ENCODE results near the gene DNAH12. TPM values are rescaled to one million over a fixed set of nuclear protein-coding genes. Genes with fewer than 3 reads are reported as not detected.
"Not testable (repeated sequence)": the region's sequence is repeated elsewhere in the genome, so short reads cannot be mapped to it uniquely, and the experiment has no call there.

DNAH12 gene
- total and polyA plus RNA-seq, 9 of the 15 experiments (the other 6 are each of a cell fraction or from before 2014, with no cell fraction given): 0.01 to 0.04 (median 0.01) TPM; not detected in 5

GRCh38 chr3:57365089-57365488, 179.1 kb downstream of the DNAH12 start:
- H3K9me3 ChIP-seq (replicated peaks; ENCODE audit: control insufficient read depth, insufficient read depth, low read depth, low read length); H3K4me2 ChIP-seq (ENCODE audit: insufficient read depth, low read length); DNase-seq (ENCODE audit: extremely low read depth in 1 of 4, low spot score in 3 of 4); H3K9me1 ChIP-seq (ENCODE audit: control insufficient read depth, insufficient read depth, low read length); H3K79me2 ChIP-seq (ENCODE audit: control insufficient read depth, insufficient read depth, low read length); ATAC-seq; H4K20me1 ChIP-seq (replicated peaks; ENCODE audit: control insufficient read depth, insufficient read depth, low read length); H3K4me3 ChIP-seq; BruUV-seq (replicated peaks); POLR2A ChIA-PET; intact Hi-C loops (cut with micrococcal nuclease); H3K36me3 ChIP-seq (ENCODE audit: control insufficient read depth, insufficient read depth, low read length); H2AFZ ChIP-seq (ENCODE audit: low read depth, low read length); H3K4me1 ChIP-seq (replicated peaks in 1 of 2; ENCODE audit: control insufficient read depth in 2 of 2, insufficient read depth in 2 of 2, low read length in 2 of 2); H3K9ac ChIP-seq (ENCODE audit: insufficient read depth in 1 of 2, low read depth in 2 of 2, low read length in 2 of 2); CTCF ChIA-PET (ENCODE audit: low intra/inter-chr PET ratio); in situ Hi-C loops (cut with MboI); H3K27me3 ChIP-seq (ENCODE audit: control insufficient read depth in 2 of 2, insufficient read depth in 2 of 2, low read length in 2 of 2); H3K27ac ChIP-seq (ENCODE audit: extremely low read depth, low read depth, low read length); FAIRE-seq: not testable (repeated sequence)
- peak; percentile 57 for TF ChIP-seq ZNF146 (CRISPR knock-in tag; IDR thresholded peaks at IDR 0.05; ENCODE audit: unreplicated experiment)
- 0% methylated on average over 2 of the region's 2 CpGs for WGBS (ENCODE audit: insufficient coverage, low coverage, missing lambda C conversion rate)

DNA sequence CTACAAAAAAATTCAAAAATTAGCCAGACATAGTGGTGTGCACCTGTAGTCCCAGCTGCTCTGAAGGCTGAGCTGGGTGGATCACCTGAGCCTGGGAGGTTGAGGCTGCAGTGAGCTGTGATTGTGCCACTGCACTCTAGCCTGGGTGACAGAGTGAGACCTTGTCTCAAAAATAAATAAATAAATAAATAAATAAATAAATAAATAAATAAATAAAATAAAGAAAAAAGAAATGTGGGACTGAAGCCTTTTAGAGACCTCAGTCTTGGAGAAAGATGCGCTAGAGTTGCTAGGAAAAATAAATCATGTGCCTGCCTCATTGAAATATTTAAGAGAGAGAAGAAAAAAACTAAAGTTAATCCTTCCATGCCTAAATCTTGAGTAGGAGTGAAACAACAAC, 187.9 kb downstream of the DNAH12 start:
- H3K9me1 ChIP-seq (ENCODE audit: control insufficient read depth, insufficient read depth, low read length); H3K36me3 ChIP-seq (ENCODE audit: control insufficient read depth, insufficient read depth, low read length); H2AFZ ChIP-seq (ENCODE audit: low read depth, low read length); H3K4me3 ChIP-seq; H4K20me1 ChIP-seq (replicated peaks; ENCODE audit: control insufficient read depth, insufficient read depth, low read length); H3K79me2 ChIP-seq (ENCODE audit: control insufficient read depth, insufficient read depth, low read length); BruUV-seq (replicated peaks); H3K27ac ChIP-seq (ENCODE audit: extremely low read depth, low read depth, low read length); FAIRE-seq; H3K9ac ChIP-seq (ENCODE audit: insufficient read depth in 1 of 2, low read depth in 2 of 2, low read length in 2 of 2); ATAC-seq; H3K4me2 ChIP-seq (ENCODE audit: insufficient read depth, low read length); POLR2A ChIA-PET; H3K27me3 ChIP-seq (ENCODE audit: control insufficient read depth in 2 of 2, insufficient read depth in 2 of 2, low read length in 2 of 2); H3K9me3 ChIP-seq (replicated peaks; ENCODE audit: control insufficient read depth, insufficient read depth, low read depth, low read length); DNase-seq (ENCODE audit: extremely low read depth in 1 of 4, low spot score in 3 of 4); CTCF ChIA-PET (ENCODE audit: low intra/inter-chr PET ratio); in situ Hi-C loops (cut with MboI); H3K4me1 ChIP-seq (replicated peaks in 1 of 2; ENCODE audit: control insufficient read depth in 2 of 2, insufficient read depth in 2 of 2, low read length in 2 of 2); intact Hi-C loops (cut with micrococcal nuclease): not testable (repeated sequence)
- WGBS (ENCODE audit: insufficient coverage, low coverage, missing lambda C conversion rate): 0% methylated on average over 1 of the region's 1 CpG
